ENCODE results near the gene TEK.
A peak's percentile ranks its signal among the peaks of the same experiment; 100 is the strongest.

The TEK gene

GRCh38 chr9:27212621-27213020 is 103.6 kb downstream of the TEK start:
- TF ChIP-seq TAF1 (IDR thresholded peaks at IDR 0.05; ENCODE audit: low read depth) (no peak), CEBPB (IDR thresholded peaks at IDR 0.05) (no peak), NFIC (IDR thresholded peaks at IDR 0.05) (no peak), TCF12 (IDR thresholded peaks at IDR 0.05; ENCODE audit: low read depth) (no peak)
- TF ChIP-seq, protein P1, sequence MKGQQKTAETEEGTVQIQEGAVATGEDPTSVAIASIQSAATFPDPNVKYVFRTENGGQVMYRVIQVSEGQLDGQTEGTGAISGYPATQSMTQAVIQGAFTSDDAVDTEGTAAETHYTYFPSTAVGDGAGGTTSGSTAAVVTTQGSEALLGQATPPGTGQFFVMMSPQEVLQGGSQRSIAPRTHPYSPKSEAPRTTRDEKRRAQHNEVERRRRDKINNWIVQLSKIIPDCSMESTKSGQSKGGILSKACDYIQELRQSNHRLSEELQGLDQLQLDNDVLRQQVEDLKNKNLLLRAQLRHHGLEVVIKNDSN (IDR thresholded peaks at IDR 0.05) = no peak
- TF ChIP-seq, protein P2, sequence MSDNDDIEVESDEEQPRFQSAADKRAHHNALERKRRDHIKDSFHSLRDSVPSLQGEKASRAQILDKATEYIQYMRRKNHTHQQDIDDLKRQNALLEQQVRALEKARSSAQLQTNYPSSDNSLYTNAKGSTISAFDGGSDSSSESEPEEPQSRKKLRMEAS (IDR thresholded peaks at IDR 0.05) = no peak

- TF ChIP-seq YY1 (IDR thresholded peaks at IDR 0.05; ENCODE audit: low read depth) = no peak
- no peak for TF ChIP-seq NFIC (IDR thresholded peaks at IDR 0.05)
- TF ChIP-seq, protein P1 (IDR thresholded peaks at IDR 0.05) = no peak
- no peak for TF ChIP-seq RAD21 (IDR thresholded peaks at IDR 0.05; ENCODE audit: low read depth)
- TF ChIP-seq ZBTB7A (IDR thresholded peaks at IDR 0.05; ENCODE audit: low read depth) = no peak
- TF ChIP-seq FOXM1 (IDR thresholded peaks at IDR 0.05; ENCODE audit: borderline replicate concordance, low read depth) = no peak
- TF ChIP-seq TAF1 (IDR thresholded peaks at IDR 0.05; ENCODE audit: low read depth) = no peak
- TF ChIP-seq CREB1 (IDR thresholded peaks at IDR 0.05; ENCODE audit: low read depth) = no peak
- no peak for TF ChIP-seq EP300 (IDR thresholded peaks at IDR 0.05; ENCODE audit: borderline replicate concordance)
- no peak for TF ChIP-seq TEAD4 (IDR thresholded peaks at IDR 0.05)
- TF ChIP-seq, protein P3, sequence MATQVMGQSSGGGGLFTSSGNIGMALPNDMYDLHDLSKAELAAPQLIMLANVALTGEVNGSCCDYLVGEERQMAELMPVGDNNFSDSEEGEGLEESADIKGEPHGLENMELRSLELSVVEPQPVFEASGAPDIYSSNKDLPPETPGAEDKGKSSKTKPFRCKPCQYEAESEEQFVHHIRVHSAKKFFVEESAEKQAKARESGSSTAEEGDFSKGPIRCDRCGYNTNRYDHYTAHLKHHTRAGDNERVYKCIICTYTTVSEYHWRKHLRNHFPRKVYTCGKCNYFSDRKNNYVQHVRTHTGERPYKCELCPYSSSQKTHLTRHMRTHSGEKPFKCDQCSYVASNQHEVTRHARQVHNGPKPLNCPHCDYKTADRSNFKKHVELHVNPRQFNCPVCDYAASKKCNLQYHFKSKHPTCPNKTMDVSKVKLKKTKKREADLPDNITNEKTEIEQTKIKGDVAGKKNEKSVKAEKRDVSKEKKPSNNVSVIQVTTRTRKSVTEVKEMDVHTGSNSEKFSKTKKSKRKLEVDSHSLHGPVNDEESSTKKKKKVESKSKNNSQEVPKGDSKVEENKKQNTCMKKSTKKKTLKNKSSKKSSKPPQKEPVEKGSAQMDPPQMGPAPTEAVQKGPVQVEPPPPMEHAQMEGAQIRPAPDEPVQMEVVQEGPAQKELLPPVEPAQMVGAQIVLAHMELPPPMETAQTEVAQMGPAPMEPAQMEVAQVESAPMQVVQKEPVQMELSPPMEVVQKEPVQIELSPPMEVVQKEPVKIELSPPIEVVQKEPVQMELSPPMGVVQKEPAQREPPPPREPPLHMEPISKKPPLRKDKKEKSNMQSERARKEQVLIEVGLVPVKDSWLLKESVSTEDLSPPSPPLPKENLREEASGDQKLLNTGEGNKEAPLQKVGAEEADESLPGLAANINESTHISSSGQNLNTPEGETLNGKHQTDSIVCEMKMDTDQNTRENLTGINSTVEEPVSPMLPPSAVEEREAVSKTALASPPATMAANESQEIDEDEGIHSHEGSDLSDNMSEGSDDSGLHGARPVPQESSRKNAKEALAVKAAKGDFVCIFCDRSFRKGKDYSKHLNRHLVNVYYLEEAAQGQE (IDR thresholded peaks at IDR 0.05; ENCODE audit: low read depth) = no peak
- TF ChIP-seq, protein P2 (IDR thresholded peaks at IDR 0.05) = no peak
- TF ChIP-seq EGR1 (IDR thresholded peaks at IDR 0.05) = no peak
- TF ChIP-seq TCF12 (IDR thresholded peaks at IDR 0.05; ENCODE audit: low read depth) = no peak
- no peak for TF ChIP-seq CEBPB (IDR thresholded peaks at IDR 0.05)
These were observed 118.2 kb downstream of the TEK start for GRCh38 chr9:27227192-27227591.

DNA sequence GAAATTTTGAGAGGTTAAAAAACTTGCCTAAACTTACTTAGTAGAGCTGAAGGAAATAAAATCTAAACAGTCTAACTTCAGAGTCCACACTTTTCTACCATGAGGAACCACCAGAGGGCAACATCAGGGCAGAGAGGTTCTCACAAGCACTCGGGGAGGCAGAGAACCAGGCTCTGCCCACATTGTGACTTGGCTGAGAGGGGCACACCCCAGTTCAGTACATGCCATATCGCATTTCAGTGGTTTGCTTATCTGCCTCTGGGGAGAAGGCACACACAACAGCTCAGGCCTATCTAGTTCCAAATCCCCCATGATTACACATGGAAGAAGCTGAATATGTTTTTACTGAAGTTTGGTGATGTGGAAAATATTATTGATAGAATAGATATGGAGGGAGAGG is 138.7 kb downstream of the TEK start:
- TF ChIP-seq TCF12 (IDR thresholded peaks at IDR 0.05; ENCODE audit: low read depth) (no peak), RAD21 (IDR thresholded peaks at IDR 0.05; ENCODE audit: low read depth) (peak; percentile 66)

GRCh38 chr9:27248702-27249101 is 139.7 kb downstream of the TEK start:
- TF ChIP-seq, protein P2 (IDR thresholded peaks at IDR 0.05) = no peak
- TF ChIP-seq EGR1 (IDR thresholded peaks at IDR 0.05) (no peak), FOXM1 (IDR thresholded peaks at IDR 0.05; ENCODE audit: borderline replicate concordance, low read depth) (no peak), RAD21 (IDR thresholded peaks at IDR 0.05; ENCODE audit: low read depth) (no peak)
- TF ChIP-seq, protein P1 (IDR thresholded peaks at IDR 0.05) = no peak

- TF ChIP-seq TEAD4 (IDR thresholded peaks at IDR 0.05) (no peak), EGR1 (IDR thresholded peaks at IDR 0.05) (no peak), TCF12 (IDR thresholded peaks at IDR 0.05; ENCODE audit: low read depth) (no peak), YY1 (IDR thresholded peaks at IDR 0.05; ENCODE audit: low read depth) (no peak), FOXM1 (IDR thresholded peaks at IDR 0.05; ENCODE audit: borderline replicate concordance, low read depth) (no peak), RAD21 (IDR thresholded peaks at IDR 0.05; ENCODE audit: low read depth) (no peak), EP300 (IDR thresholded peaks at IDR 0.05; ENCODE audit: borderline replicate concordance) (no peak), ZBTB7A (IDR thresholded peaks at IDR 0.05; ENCODE audit: low read depth) (no peak), CEBPB (IDR thresholded peaks at IDR 0.05) (no peak), NFIC (IDR thresholded peaks at IDR 0.05) (no peak), CREB1 (IDR thresholded peaks at IDR 0.05; ENCODE audit: low read depth) (no peak), TAF1 (IDR thresholded peaks at IDR 0.05; ENCODE audit: low read depth) (no peak)
- TF ChIP-seq, protein P2 (IDR thresholded peaks at IDR 0.05) = no peak
- TF ChIP-seq, protein P3 (IDR thresholded peaks at IDR 0.05; ENCODE audit: low read depth) = no peak
- TF ChIP-seq, protein P1 (IDR thresholded peaks at IDR 0.05) = no peak
These were observed 149.6 kb downstream of the TEK start for GRCh38 chr9:27258662-27259061.

Measured in Ishikawa (cell line).